ENCODE results near the gene CAMK4.

CAMK4 gene

DNA sequence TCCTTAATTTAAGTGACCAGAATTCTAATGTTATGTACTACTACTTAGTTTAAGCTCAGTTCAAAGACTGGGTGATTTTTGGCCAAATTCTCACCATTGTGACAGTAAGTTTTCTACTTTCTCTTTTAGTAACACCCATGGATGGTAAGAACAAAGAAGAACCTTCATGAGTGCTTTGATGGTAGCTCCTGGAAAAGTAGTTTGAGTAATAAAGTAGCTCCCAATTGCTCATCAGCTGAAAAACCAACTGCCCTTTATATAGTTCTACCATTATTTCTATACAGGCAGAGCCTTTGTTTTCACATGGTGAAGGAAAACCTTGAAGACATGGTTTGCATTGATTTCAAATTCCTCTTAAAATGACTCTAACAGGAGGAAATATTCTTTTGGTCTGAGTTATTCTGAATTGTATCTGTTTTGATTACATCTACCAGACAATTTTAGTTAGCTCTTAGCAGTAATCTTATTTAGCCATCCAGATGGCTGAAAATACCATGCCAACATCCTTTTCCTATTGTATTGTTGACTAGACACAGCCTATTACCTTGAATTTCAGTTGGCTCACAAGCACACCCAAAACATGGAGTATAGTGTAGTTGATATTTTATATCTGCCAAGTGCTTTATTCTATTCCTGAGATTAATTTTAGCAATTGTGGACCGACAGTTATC is 311.8 kb downstream of the CAMK4 start (continued):
- TF ChIP-seq TSHZ1 (tag by site-specific recombination; IDR thresholded peaks at IDR 0.05; ENCODE audit: borderline replicate concordance): no peak
- TF ChIP-seq ZFP69B (tag by site-specific recombination; IDR thresholded peaks at IDR 0.05): no peak
- TF ChIP-seq, protein P1, sequence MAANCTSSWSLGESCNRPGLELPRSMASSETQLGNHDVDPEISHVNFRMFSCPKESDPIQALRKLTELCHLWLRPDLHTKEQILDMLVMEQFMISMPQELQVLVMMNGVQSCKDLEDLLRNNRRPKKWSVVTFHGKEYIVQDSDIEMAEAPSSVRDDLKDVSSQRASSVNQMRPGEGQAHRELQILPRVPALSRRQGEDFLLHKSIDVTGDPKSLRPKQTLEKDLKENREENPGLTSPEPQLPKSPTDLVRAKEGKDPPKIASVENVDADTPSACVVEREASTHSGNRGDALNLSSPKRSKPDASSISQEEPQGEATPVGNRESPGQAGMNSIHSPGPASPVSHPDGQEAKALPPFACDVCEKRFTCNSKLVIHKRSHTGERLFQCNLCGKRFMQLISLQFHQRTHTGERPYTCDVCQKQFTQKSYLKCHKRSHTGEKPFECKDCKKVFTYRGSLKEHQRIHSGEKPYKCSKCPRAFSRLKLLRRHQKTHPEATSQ (tag by site-specific recombination; IDR thresholded peaks at IDR 0.05): no peak
- TF ChIP-seq ZNF596 (tag by site-specific recombination; IDR thresholded peaks at IDR 0.05): no peak

DNA sequence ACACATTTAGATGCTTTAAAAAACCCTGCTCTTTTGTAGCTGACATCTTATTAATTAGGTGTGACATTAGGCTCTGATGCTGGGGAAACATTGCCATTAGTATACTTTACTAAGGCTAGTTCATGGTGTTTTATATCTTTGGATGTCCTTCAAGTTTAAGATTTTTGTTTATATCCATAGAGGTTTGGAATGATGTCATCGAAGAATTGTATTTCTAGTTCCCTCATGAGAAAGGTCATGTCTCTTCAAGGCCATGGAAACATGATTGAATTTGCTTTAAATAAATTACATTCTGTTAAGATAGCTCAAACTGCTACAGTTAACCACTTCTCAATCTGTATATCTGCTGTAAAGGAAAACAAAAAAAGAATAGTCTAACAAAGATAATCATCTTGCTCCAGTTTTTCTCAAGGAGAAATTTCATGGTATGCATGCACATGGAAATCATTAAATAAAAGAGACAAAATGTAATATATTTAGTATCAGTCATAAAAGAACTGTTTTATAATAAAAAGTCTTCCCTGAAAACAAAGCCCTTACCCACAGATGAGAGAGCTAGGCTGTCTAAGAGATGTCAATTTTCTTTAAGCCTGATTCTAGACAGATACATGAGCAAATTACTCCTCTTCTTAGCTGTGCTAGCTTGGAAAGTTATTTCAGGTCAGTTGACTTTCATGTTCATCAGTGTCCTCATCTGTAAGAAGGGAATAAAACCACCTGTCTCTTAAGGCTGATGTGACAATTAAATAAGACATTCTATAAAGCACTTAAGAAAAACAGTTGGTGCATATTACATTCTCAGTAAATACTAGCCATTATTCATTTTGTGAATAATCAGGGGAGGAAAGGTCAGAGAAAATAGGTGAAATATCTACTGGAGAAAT is 313.2 kb downstream of the CAMK4 start:
- CTCF ChIA-PET: interaction anchor here (1.3 kb wide), 1 partner anchor 13 kb away, joined by 3 read pairs; no protein-coding TSS in a partner anchor
- Histone ChIP-seq H3K27ac (ENCODE audit: extremely low read depth, low read depth, low read length) (no peak overlapping the region), H3K36me3 (ENCODE audit: control insufficient read depth in 2 of 2, insufficient read depth in 1 of 2, low read length in 2 of 2) (no peaks in the 10 kb centered on the region), H3K9me3 (ENCODE audit: control insufficient read depth, insufficient read depth, low read depth, low read length) (no peaks in the 10 kb centered on the region), H3K4me1 (ENCODE audit: control insufficient read depth, insufficient read depth, low read length) (no peaks in the 10 kb centered on the region), H3K4me3 (ENCODE audit: low read depth, low read length) (no peak overlapping the region)
- POLR2A ChIA-PET: no interaction called here
- TF ChIP-seq, protein P2, sequence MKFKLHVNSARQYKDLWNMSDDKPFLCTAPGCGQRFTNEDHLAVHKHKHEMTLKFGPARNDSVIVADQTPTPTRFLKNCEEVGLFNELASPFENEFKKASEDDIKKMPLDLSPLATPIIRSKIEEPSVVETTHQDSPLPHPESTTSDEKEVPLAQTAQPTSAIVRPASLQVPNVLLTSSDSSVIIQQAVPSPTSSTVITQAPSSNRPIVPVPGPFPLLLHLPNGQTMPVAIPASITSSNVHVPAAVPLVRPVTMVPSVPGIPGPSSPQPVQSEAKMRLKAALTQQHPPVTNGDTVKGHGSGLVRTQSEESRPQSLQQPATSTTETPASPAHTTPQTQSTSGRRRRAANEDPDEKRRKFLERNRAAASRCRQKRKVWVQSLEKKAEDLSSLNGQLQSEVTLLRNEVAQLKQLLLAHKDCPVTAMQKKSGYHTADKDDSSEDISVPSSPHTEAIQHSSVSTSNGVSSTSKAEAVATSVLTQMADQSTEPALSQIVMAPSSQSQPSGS (tag by site-specific recombination; IDR thresholded peaks at IDR 0.05; ENCODE audit: low read depth): peak; percentile 78
- TF ChIP-seq ZNF513 (tag by site-specific recombination; IDR thresholded peaks at IDR 0.05): no peak

All from HEK293 (cell line).